NT2/D1 (cell line): Measurements from ENCODE around the gene CCDC197.

ENCODE experiments used
- SUZ12 ChIP-seq: IDR thresholded peaks from 2 replicates; pipeline ENCODE4 v1.6.1; 2011; ENCODE audit not compliant: insufficient read length, insufficient read depth; ENCODE audit errors: extremely low read depth
- ZNF274 ChIP-seq: IDR thresholded peaks from 2 replicates; pipeline ENCODE4 v1.6.1; 2011; ENCODE audit warnings: mild to moderate bottlenecking, low read depth, low read length

DNA sequence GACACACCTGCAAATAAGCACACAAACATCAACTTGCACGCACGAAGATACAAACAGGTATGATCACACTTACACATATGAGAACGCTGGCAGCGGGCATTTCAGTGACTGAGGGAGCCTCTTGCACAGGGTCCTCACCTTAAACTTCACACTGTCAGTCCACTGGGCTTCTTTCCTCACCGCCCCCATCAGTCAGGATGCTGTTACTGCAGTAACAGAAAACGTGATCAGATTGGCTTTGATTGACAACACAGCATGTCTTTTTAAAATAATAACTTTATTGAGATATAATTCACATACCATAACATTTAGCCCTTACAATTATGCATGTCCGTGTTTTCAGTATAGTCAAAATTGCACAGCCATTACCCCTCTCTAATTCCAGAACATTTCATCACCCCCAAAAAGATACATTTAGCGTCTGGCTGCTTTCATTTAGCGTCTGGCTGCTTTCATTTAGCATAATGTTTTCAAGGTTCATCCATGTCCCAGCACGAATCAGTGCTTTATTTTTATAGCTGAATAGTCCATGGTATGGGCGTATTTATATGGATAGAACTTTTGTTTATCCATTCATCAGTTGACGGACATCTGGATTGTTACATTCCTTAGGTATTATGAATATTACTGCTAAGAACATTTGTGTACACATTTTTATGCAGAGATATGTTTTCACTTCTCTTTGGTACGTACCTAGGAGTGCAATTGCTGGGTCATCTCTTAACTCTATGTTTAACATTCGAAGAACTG, 8.4 kb downstream of the CCDC197 start:
- TF ChIP-seq ZNF274 (no peak), SUZ12 (no peak)
